HepG2 (cell line): ENCODE measurements around the gene CLCN2. TPM values are rescaled to one million over a fixed set of nuclear protein-coding genes. Genes with fewer than 3 reads are reported as not detected.
A peak's percentile ranks its signal among the peaks of the same experiment; 100 is the strongest.

Experiments used
- CAMTA2 ChIP-seq: sonication (generic); formaldehyde crosslinking; IDR thresholded peaks from 2 replicates; pipeline ENCODE4 v1.4.0; 2020; ENCODE audit warnings: mild to moderate bottlenecking, missing genetic modification reagents, borderline replicate concordance
- CHD2 ChIP-seq: IDR thresholded peaks from 2 replicates; pipeline ENCODE4 v1.6.1; 2011; ENCODE audit warnings: low read depth, low read length, improper control_type of control experiment
- HMGA1 ChIP-seq: sonication (generic); formaldehyde crosslinking; conservative IDR thresholded peaks from 2 replicates; pipeline ENCODE4 v1.4.0; 2020; ENCODE audit warnings: missing genetic modification reagents
- HOXA3 ChIP-seq: sonication (generic); formaldehyde crosslinking; IDR thresholded peaks from 2 replicates; pipeline ENCODE4 v1.5.0; 2020; ENCODE audit warnings: missing genetic modification reagents
- NCOR1 ChIP-seq: fragments of 200-600 bp; sonication (generic); IDR thresholded peaks from 2 replicates; pipeline ENCODE4 v1.7.0; 2017; ENCODE audit warnings: antibody characterized with exemption, low read length, borderline replicate concordance
- PPARG ChIP-seq: conservative IDR thresholded peaks from 2 replicates; pipeline ENCODE4 v1.6.1; 2016; ENCODE audit warnings: missing biosample characterization, missing genetic modification reagents
- RBM22 ChIP-seq: fragments of 200-400 bp; formaldehyde crosslinking; optimal IDR thresholded peaks from 2 replicates; pipeline ENCODE3; 2017; ENCODE audit warnings: mild to moderate bottlenecking, low read length, moderate library complexity
- TARDBP ChIP-seq: sonication (generic); formaldehyde crosslinking; IDR thresholded peaks from 2 replicates; pipeline ENCODE4 v1.8.0; 2022; ENCODE audit warnings: mild to moderate bottlenecking, missing genetic modification reagents
- ZBTB20 ChIP-seq: sonication (generic); formaldehyde crosslinking; IDR thresholded peaks from 2 replicates; pipeline ENCODE4 v1.8.1; 2023; ENCODE audit warnings: missing genetic modification reagents, low read depth, mild to moderate bottlenecking, borderline replicate concordance
- ZBTB7B ChIP-seq: sonication (generic); formaldehyde crosslinking; IDR thresholded peaks from 2 replicates; pipeline ENCODE4 v1.4.0; 2020; ENCODE audit warnings: missing genetic modification reagents
- ZNF180 ChIP-seq: sonication (generic); formaldehyde crosslinking; IDR thresholded peaks from 2 replicates; pipeline ENCODE4 v1.4.0; 2020; ENCODE audit warnings: low read depth, missing genetic modification reagents, borderline replicate concordance
- ZNF232 ChIP-seq: sonication (generic); formaldehyde crosslinking; IDR thresholded peaks from 2 replicates; pipeline ENCODE4 v1.4.0; 2020; ENCODE audit warnings: missing genetic modification reagents, borderline replicate concordance
- ZNF296 ChIP-seq: sonication (generic); formaldehyde crosslinking; conservative IDR thresholded peaks from 2 replicates; pipeline ENCODE4 v1.5.0; 2020; ENCODE audit warnings: mild to moderate bottlenecking, missing genetic modification reagents
- ZNF484 ChIP-seq: sonication (generic); formaldehyde crosslinking; IDR thresholded peaks from 2 replicates; pipeline ENCODE4 v1.5.1; 2020; ENCODE audit warnings: mild to moderate bottlenecking, low read depth, missing genetic modification reagents, borderline replicate concordance
- ZNF775 ChIP-seq: sonication (generic); formaldehyde crosslinking; IDR thresholded peaks from 2 replicates; pipeline ENCODE4 v1.4.0; 2020; ENCODE audit warnings: missing genetic modification reagents, mild to moderate bottlenecking, moderate library complexity, borderline replicate concordance
- polyA plus RNA-seq, 8 experiments: library from polyadenylated mRNA; depleted of rRNA in 3 of 8; stranded (reverse) in 7 of 8; unstranded in 1 of 8; fragments of >200 nt; fragmentation: Illumina TruSeq in 4 of 8; extraction: Trizol in 4 of 8; gene quantifications; 2 replicates each; pipeline versions ENCODE4 v1.2.1 to v1.2.3, GENCODE V29; 2011 to 2016; ENCODE audit warnings: low read depth in 4 of 8, missing spikeins in 1 of 8, mixed read lengths in 1 of 8; ENCODE audit not compliant: insufficient read depth in 1 of 8
- total RNA-seq, 5 experiments: library from RNA; depleted of rRNA; stranded (reverse); fragments of >200 nt; fragmentation: Illumina TruSeq; extraction: Trizol; gene quantifications; 2 replicates each; pipeline ENCODE4 v1.2.3, GENCODE V29; 2016; ENCODE audit warnings: low read depth in 1 of 5
- TF ChIP-seq, protein P1 (sequence below): sonication (generic); formaldehyde crosslinking; IDR thresholded peaks from 2 replicates; pipeline ENCODE4 v1.4.0; 2020; ENCODE audit warnings: mild to moderate bottlenecking, missing genetic modification reagents
- TF ChIP-seq, protein P2 (sequence below): sonication (generic); IDR thresholded peaks from 2 replicates; pipeline ENCODE4 v1.6.1; 2016; ENCODE audit warnings: low read depth, borderline replicate concordance
- TF ChIP-seq, protein P3 (sequence below): sonication (generic); formaldehyde crosslinking; IDR thresholded peaks from 2 replicates; pipeline ENCODE4 v1.4.0; 2020; ENCODE audit warnings: missing genetic modification reagents, borderline replicate concordance

Gene CLCN2
- total and polyA plus RNA-seq, 2 of the 13 experiments (the other 11 are each of a cell fraction or from before 2014, with no cell fraction given): 11.4 to 13.5 TPM

DNA sequence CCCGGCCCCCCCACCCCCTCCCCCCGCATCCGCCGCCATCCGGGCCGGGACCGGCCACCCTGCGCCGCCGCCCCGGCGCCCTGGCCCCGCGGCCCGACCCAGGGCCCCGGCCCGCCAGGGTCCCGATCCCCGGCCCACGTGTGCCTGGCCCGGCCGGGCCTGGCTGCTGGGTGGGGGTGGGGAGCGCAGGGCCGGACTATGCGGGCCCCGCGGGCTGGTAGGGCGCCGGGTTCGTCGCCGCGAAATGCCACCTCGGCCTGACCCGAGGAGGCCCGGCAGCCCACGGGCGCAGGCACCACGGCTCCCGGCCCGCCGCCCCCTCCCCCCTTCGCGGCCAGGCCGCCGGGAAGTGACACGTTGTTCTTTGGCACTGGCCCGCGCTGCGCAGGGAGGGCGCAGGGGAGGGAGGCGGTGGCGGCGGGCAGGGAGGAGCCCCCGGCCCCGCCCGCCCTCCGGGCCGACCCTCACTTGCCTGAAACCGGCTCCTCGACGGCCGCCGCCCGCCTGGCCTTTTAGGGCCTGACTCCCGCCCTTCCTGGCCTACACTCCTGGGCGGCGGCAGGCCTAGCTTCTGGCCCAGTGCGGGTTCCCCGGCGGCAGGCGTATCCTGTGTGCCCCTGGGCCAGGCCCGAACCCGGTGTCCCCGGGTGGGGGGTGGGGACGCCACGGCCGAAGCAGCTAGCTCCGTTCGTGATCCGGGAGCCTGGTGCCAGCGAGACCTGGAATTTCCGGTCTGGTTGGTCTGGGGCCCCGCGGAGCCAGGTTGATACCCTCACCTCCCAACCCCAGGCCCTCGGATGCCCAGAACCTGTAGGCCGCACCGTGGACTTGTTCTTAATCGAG lies 46.5 kb downstream of the CLCN2 start (continued):
- TF ChIP-seq ZBTB20: peak; percentile 59; the same call in 1 of the 2 replicates
- TF ChIP-seq, protein P1, sequence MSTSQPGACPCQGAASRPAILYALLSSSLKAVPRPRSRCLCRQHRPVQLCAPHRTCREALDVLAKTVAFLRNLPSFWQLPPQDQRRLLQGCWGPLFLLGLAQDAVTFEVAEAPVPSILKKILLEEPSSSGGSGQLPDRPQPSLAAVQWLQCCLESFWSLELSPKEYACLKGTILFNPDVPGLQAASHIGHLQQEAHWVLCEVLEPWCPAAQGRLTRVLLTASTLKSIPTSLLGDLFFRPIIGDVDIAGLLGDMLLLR (CRISPR knock-in tag): 0 out of 2 replicates have a peak, but pooled peaks have one; percentile 18
- no peak for TF ChIP-seq HOXA3 (CRISPR knock-in tag)
- TF ChIP-seq CAMTA2 (CRISPR knock-in tag): 0 out of 2 replicates have a peak, but pooled peaks have one; percentile 48
- TF ChIP-seq ZNF180 (CRISPR knock-in tag): no peak
- TF ChIP-seq ZNF296 (CRISPR knock-in tag): no peak
- TF ChIP-seq ZBTB7B (CRISPR knock-in tag): peak; percentile 58; the same call in 1 of the 2 replicates
- TF ChIP-seq ZNF775 (CRISPR knock-in tag): no peak
- TF ChIP-seq, protein P2, sequence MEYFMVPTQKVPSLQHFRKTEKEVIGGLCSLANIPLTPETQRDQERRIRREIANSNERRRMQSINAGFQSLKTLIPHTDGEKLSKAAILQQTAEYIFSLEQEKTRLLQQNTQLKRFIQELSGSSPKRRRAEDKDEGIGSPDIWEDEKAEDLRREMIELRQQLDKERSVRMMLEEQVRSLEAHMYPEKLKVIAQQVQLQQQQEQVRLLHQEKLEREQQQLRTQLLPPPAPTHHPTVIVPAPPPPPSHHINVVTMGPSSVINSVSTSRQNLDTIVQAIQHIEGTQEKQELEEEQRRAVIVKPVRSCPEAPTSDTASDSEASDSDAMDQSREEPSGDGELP: no peak
- no peak for TF ChIP-seq HMGA1 (CRISPR knock-in tag)
- no peak for TF ChIP-seq NCOR1
- TF ChIP-seq PPARG: 0 out of 2 replicates have a peak, but pooled peaks have one; percentile 28
- peak; percentile 40; the same call in 1 of the 2 replicates for TF ChIP-seq TARDBP (CRISPR knock-in tag)
- TF ChIP-seq, protein P3, sequence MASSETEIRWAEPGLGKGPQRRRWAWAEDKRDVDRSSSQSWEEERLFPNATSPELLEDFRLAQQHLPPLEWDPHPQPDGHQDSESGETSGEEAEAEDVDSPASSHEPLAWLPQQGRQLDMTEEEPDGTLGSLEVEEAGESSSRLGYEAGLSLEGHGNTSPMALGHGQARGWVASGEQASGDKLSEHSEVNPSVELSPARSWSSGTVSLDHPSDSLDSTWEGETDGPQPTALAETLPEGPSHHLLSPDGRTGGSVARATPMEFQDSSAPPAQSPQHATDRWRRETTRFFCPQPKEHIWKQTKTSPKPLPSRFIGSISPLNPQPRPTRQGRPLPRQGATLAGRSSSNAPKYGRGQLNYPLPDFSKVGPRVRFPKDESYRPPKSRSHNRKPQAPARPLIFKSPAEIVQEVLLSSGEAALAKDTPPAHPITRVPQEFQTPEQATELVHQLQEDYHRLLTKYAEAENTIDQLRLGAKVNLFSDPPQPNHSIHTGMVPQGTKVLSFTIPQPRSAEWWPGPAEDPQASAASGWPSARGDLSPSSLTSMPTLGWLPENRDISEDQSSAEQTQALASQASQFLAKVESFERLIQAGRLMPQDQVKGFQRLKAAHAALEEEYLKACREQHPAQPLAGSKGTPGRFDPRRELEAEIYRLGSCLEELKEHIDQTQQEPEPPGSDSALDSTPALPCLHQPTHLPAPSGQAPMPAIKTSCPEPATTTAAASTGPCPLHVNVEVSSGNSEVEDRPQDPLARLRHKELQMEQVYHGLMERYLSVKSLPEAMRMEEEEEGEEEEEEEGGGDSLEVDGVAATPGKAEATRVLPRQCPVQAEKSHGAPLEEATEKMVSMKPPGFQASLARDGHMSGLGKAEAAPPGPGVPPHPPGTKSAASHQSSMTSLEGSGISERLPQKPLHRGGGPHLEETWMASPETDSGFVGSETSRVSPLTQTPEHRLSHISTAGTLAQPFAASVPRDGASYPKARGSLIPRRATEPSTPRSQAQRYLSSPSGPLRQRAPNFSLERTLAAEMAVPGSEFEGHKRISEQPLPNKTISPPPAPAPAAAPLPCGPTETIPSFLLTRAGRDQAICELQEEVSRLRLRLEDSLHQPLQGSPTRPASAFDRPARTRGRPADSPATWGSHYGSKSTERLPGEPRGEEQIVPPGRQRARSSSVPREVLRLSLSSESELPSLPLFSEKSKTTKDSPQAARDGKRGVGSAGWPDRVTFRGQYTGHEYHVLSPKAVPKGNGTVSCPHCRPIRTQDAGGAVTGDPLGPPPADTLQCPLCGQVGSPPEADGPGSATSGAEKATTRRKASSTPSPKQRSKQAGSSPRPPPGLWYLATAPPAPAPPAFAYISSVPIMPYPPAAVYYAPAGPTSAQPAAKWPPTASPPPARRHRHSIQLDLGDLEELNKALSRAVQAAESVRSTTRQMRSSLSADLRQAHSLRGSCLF: no peak
- no peak for TF ChIP-seq ZNF484 (CRISPR knock-in tag)
- peak; percentile 27 for TF ChIP-seq RBM22
- TF ChIP-seq CHD2: no peak
- TF ChIP-seq ZNF232 (CRISPR knock-in tag): no peak
